SW480 (cell line): Measurements from ENCODE around the gene KCND1.

ENCODE experiments used
- DNase-seq: peaks from one replicate; pipeline ENCODE4 v3.0.0-alpha.2; 2016; ENCODE audit warnings: low spot score

The KCND1 gene

GRCh38 chrX:48911412-48912182 lies 60.0 kb downstream of the KCND1 start, which contains the start of gene SLC35A2:
SLC35A2 (minus strand) TSS chrX:48911646; CDS start chrX:48911636, 10 bp downstream.
- peak; percentile 94 for DNase-seq
